Testis (tissue), 3 donors: ENCODE data around the gene F12. TPM values are rescaled to one million over a fixed set of nuclear protein-coding genes. Genes with fewer than 3 reads are reported as not detected.

Experiments used
- DNase-seq: peaks from one replicate; pipeline ENCODE4 v3.0.0-alpha.2; 2019
- H3K27ac ChIP-seq, 2 donors: fragments of 200-600 bp; sonication (generic); one replicate each; pipeline ENCODE4 v1.5.1; 2019
- H3K27me3 ChIP-seq: fragments of 200-600 bp; sonication (generic); one replicate; pipeline ENCODE4 v1.5.1; 2019
- H3K36me3 ChIP-seq: fragments of 200-600 bp; sonication (generic); one replicate; pipeline ENCODE4 v1.5.1; 2017; ENCODE audit warnings: low read depth; ENCODE audit errors: missing control alignments
- H3K4me1 ChIP-seq: fragments of 200-600 bp; sonication (generic); one replicate; pipeline ENCODE4 v1.5.1; 2019
- H3K4me3 ChIP-seq, 2 donors: fragments of 200-600 bp; sonication (generic); one replicate each; pipeline ENCODE4 v1.5.1; 2017 to 2019
- H3K9me3 ChIP-seq: fragments of 200-600 bp; sonication (generic); one replicate; pipeline ENCODE4 v1.5.1; 2017
- CTCF ChIP-seq, 3 experiments: fragments of 450-650 bp in 2 of 3; fragments of 200-600 bp in 1 of 3; sonication (generic) in 1 of 3; IDR thresholded peaks; one replicate each; pipeline ENCODE4 v1.5.1; 2016 to 2019; ENCODE audit warnings: antibody characterized with exemption in 3 of 3, mild to moderate bottlenecking in 2 of 3, moderate library complexity in 1 of 3
- POLR2A ChIP-seq: fragments of 450-650 bp; IDR thresholded peaks from one replicate; pipeline ENCODE4 v1.6.1; 2017; ENCODE audit warnings: antibody characterized with exemption, mild to moderate bottlenecking, moderate library complexity
- WGBS, 2 donors: methylation state at CpG; one replicate each; pipeline ENCODE4 v1.1.5; 2018; 5-methylcytosine and 5-hydroxymethylcytosine counted together
- intact Hi-C: fragments of 100-400 bp; cut with DNase I; formaldehyde crosslinking; loops from one replicate; pipeline ENCODE4 v1.15.1; 2023; ENCODE audit warnings: low total_unique reads
- polyA plus RNA-seq: library from polyadenylated mRNA; stranded (reverse); fragments of 350-450 nt; fragmentation: Illumina TruSeq; extraction: RNeasy Lipid Tissue Mini Kit (QIAGEN cat#74804); gene quantifications from one replicate; pipeline ENCODE4 v1.2.3, GENCODE V29; 2014; ENCODE audit warnings: low read depth, low replicate concordance; ENCODE audit not compliant: insufficient read depth
- total RNA-seq, 2 donors: library from RNA; depleted of rRNA; stranded (reverse); fragments of >200 nt; gene quantifications; one replicate each; pipeline ENCODE4 v1.2.3, GENCODE V29; 2016

Gene F12
- total and polyA plus RNA-seq, 3 donors from 2014 or later: 4.9 to 5.8 (median 5.3) TPM

DNA sequence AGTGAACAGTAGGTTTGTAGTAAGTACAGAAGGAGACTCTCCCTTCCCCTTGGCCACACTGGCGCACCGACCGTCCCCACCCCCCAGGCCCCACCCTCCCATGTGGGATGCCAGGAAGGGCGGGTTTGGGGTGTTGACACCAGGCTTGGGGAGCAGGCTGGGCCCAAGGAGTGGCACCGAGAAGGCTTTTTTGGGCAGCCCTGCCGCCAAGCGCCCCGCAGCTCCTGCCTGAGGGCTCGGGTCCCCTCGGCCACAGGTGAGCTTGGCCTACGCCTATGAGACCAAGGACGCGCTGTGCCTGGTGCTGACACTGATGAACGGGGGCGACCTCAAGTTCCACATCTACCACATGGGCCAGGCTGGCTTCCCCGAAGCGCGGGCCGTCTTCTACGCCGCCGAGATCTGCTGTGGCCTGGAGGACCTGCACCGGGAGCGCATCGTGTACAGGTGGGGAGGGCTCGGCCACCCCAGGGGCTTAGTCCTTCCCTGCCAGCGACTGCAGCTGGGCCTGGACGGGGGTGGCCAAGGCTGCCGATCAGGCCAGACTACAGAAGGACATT, 24.4 kb upstream of the F12 start:
- WGBS, 2 donors: 89 to 94% methylated on average over 19 to 29 of the region's 29 CpGs
- no peak for TF ChIP-seq CTCF (IDR thresholded peaks at IDR 0.05)
- TF ChIP-seq POLR2A: no peak
- no peak overlapping the region for H3K4me3 ChIP-seq
- no peak for DNase-seq
- no peaks in the 10 kb centered on the region for H3K4me1 ChIP-seq
- intact Hi-C loops: no loop called here
- no peaks in the 10 kb centered on the region for H3K9me3 ChIP-seq
- H3K36me3 ChIP-seq: no peaks in the 10 kb centered on the region
- no peaks in the 10 kb centered on the region for H3K27me3 ChIP-seq
- no peak overlapping the region for H3K27ac ChIP-seq

DNA sequence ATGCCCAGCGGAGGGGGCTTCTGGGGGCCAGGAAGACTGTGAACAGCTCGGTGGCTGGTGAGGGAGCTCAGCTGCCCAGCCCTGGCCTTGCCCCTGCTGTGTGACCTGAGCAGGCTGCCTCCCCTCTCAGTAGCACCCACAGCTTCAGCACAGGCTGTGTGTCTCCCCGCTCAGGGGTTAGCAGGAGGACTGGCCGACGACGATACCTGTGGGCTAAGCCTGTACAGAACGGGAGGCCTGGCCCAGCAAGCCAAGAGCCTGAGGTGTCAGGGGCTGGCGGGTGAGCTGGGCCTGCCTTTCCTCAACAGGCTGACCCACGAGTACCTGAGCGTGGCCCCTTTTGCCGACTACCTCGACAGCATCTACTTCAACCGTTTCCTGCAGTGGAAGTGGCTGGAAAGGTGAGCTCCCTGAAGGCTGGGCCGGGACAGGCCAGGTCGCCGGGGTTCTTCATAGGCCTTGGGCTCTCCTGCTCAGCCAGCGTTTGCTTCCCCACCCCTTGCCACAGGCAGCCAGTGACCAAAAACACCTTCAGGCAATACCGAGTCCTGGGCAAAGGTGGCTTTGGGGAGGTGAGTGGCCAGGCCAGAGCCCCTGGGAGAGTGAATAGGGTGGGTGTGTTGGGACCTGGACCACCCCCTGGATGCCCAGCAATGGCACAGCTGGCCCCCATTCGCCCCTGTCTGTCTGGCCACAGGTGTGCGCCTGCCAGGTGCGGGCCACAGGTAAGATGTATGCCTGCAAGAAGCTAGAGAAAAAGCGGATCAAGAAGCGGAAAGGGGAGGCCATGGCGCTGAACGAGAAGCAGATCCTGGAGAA, 23.7 kb upstream of the F12 start:
- H3K4me3 ChIP-seq: no peak overlapping the region
- DNase-seq: no peak
- TF ChIP-seq POLR2A (no peak), CTCF (IDR thresholded peaks at IDR 0.05) (no peak)
- no peaks in the 10 kb centered on the region for H3K27me3 ChIP-seq
- WGBS, 2 donors: 93 to 94% methylated on average over 17 to 25 of the region's 25 CpGs
- intact Hi-C loops: no loop called here
- H3K9me3 ChIP-seq: no peaks in the 10 kb centered on the region
- H3K4me1 ChIP-seq: no peaks in the 10 kb centered on the region
- no peak overlapping the region for H3K27ac ChIP-seq
- no peaks in the 10 kb centered on the region for H3K36me3 ChIP-seq

DNA sequence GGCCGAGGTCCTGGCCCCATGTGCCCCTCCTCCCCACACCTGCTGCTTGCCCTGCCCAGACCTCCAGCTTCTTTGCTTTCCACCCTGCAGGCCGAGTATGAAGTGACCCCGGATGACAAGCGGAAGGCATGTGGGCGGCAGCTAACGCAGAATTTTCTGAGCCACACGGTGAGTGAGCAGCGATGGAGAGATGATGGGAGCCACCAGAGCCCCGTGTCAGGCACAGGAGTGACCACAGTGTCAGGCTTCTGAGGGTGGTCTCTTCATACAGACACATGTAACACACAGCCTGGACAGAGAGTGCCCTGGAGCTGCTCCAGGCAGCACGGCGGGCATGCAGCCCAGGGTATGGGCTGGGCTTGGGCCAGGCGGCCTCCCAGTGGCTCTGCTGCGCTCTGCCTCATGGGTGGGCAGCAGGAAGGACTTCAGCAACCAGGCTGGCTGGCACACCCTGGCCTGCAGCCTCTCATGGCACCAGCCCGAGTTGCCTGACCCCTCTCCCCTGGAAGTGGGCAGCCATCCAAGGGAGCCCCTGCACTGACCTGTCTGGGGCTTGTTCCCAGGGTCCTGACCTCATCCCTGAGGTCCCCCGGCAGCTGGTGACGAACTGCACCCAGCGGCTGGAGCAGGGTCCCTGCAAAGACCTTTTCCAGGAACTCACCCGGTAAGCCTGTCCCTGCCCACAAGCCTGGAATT, 22.9 kb upstream of the F12 start:
- Histone ChIP-seq H3K9me3 (no peaks in the 10 kb centered on the region), H3K4me3 (no peak overlapping the region), H3K27me3 (no peaks in the 10 kb centered on the region), H3K36me3 (no peaks in the 10 kb centered on the region), H3K27ac (no peak overlapping the region), H3K4me1 (peaks cover 7% of the 10 kb centered on the region)
- 83 to 96% methylated on average over 8 to 18 of the region's 18 CpGs for WGBS, 2 donors
- no peak for DNase-seq
- TF ChIP-seq CTCF (IDR thresholded peaks at IDR 0.05) (no peak), POLR2A (no peak)
- intact Hi-C loops: no loop called here

DNA sequence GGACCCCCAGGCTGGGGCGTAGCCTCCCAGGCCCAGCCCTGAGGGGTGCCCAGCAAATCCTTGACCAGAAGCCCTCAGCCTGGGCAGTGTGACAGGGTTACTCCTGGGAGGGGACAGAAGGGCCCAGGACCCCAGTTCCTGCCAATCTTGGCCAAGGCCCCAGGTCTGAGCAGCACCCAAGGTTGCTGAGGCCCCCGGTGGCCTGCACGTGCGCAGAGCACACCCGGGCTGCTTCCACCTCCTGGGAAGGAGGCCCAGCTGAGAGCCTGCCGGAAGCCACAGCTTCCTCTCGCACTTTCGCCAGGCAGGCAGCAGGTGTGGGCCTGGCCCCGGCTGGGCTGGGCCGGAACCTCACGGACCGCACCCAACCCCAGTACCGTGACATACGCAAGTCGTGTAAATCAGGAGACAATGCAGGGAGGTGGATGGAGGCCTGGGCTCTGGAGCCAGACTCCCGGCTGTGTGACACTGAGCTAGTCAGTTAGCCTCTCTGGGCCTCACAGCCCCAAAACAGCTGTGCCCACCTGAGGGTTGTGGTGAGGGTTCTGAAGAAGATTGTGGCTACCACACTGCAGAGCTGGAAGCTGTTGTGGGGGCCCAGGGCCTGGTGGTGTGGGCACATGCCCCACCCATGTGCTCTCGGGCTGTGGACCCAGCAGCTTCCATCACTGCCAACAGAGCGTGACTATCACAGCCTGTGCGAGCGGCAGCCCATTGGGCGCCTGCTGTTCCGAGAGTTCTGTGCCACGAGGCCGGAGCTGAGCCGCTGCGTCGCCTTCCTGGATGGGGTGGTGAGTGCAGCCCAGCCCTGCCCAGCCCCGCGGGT, 22.2 kb upstream of the F12 start:
- Histone ChIP-seq H3K27me3 (no peaks in the 10 kb centered on the region), H3K4me1 (peaks cover 12% of the 10 kb centered on the region), H3K36me3 (no peaks in the 10 kb centered on the region), H3K9me3 (no peaks in the 10 kb centered on the region), H3K4me3 (no peak overlapping the region), H3K27ac (no peak overlapping the region)
- intact Hi-C loops: no loop called here
- no peak for DNase-seq
- 85 to 89% methylated on average over 12 to 29 of the region's 29 CpGs for WGBS, 2 donors
- no peak for TF ChIP-seq CTCF (IDR thresholded peaks at IDR 0.05)
- TF ChIP-seq POLR2A: no peak
